ENCODE data around the gene ZRANB2. TPM values are rescaled to one million over a fixed set of nuclear protein-coding genes. Genes with fewer than 3 reads are reported as not detected.

ZRANB2 gene
- total RNA-seq, 1 experiment from 2014 or later, result 103 TPM

GRCh38 chr1:71037066-71037465 lies 43.8 kb downstream of the ZRANB2 start:
- no peaks in the 10 kb centered on the region for H3K79me2 ChIP-seq (ENCODE audit: insufficient read depth, low read length)
- no peaks in the 10 kb centered on the region for H3K79me1 ChIP-seq (ENCODE audit: insufficient read depth, low read depth, low read length, poor library complexity, severe bottlenecking)
- H2BK12ac ChIP-seq (ENCODE audit: insufficient read length, low read depth, low read length), result no peak overlapping the region
- no peaks in the 10 kb centered on the region for H3K27me3 ChIP-seq (ENCODE audit: insufficient read depth, low read length)
- no CpG with 5 or more reads among the region's 9 CpGs for WGBS (ENCODE audit: extremely low coverage, insufficient read length, low lambda C conversion rate)
- no peak for DNase-seq
- H3K23ac ChIP-seq (ENCODE audit: insufficient read length, low read depth, low read length), result no peak overlapping the region
- no peaks in the 10 kb centered on the region for H3K9me3 Mint-ChIP-seq
- H3K23me2 ChIP-seq (ENCODE audit: insufficient read length, low read depth, low read length, poor library complexity, severe bottlenecking), result no peaks in the 10 kb centered on the region
- no peaks in the 10 kb centered on the region for H3K9me3 ChIP-seq (ENCODE audit: control insufficient read depth, low read depth, low read length)
- H2AFZ ChIP-seq (ENCODE audit: low read length), result no peak overlapping the region
- H3K36me3 Mint-ChIP-seq (ENCODE audit: insufficient read depth in 1 of 3, low read depth in 3 of 3), result no peaks in the 10 kb centered on the region
- no peak overlapping the region for H2BK20ac ChIP-seq (ENCODE audit: low read depth, low read length, poor library complexity, severe bottlenecking)
- H2BK15ac ChIP-seq (ENCODE audit: low read depth, low read length), result no peak overlapping the region
- TF ChIP-seq CTCF (conservative IDR thresholded peaks at IDR 0.05), result no peak
- no peak overlapping the region for H3K14ac ChIP-seq (ENCODE audit: insufficient read depth, low read length)
- no peaks in the 10 kb centered on the region for H4K20me1 ChIP-seq (ENCODE audit: control insufficient read depth, insufficient read depth, insufficient read length)
- no peak overlapping the region for H3K9ac ChIP-seq (ENCODE audit: extremely low read depth, insufficient read length, low read length)
- no peak overlapping the region for H4K91ac ChIP-seq (ENCODE audit: insufficient read length, low read depth, low read length)
- H4K8ac ChIP-seq (replicated peaks; ENCODE audit: insufficient read length, low read depth, low read length), result no peak overlapping the region
- no peak overlapping the region for H3K27ac ChIP-seq (ENCODE audit: insufficient read length, low read depth, low read length)
- H3T11ph ChIP-seq (ENCODE audit: low read length), result no peak overlapping the region
- no peak overlapping the region for H2BK120ac ChIP-seq (ENCODE audit: low read depth, low read length, poor library complexity, severe bottlenecking)
- H3K4ac ChIP-seq (ENCODE audit: low read depth, low read length), result no peak overlapping the region
- no peaks in the 10 kb centered on the region for H3K4me1 Mint-ChIP-seq
- H3K4me2 ChIP-seq (ENCODE audit: insufficient read depth, insufficient read length, low read length), result no peak overlapping the region
- H4K5ac ChIP-seq (ENCODE audit: insufficient read length, low read depth, low read length), result no peak overlapping the region
- H3K4me1 ChIP-seq (ENCODE audit: insufficient read depth, low read length), result no peaks in the 10 kb centered on the region
- H3K56ac ChIP-seq (ENCODE audit: insufficient read length, low read depth, low read length), result no peak overlapping the region
- H2BK5ac ChIP-seq (ENCODE audit: insufficient read length, low read length), result no peak overlapping the region
- peaks cover 2% of the 10 kb centered on the region for H3K27me3 Mint-ChIP-seq (ENCODE audit: low read depth)
- no peak overlapping the region for H3K27ac Mint-ChIP-seq
- no peak overlapping the region for H3K18ac ChIP-seq (ENCODE audit: insufficient read length, low read depth, low read length)
- no peak overlapping the region for H2AK5ac ChIP-seq (ENCODE audit: insufficient read length, low read length)
- no peak overlapping the region for H3K4me3 Mint-ChIP-seq
